SK-N-MC (cell line): ENCODE results near the gene ZMIZ1.

Source experiments
- DNase-seq: peaks from one replicate; pipeline ENCODE4 v3.0.0-alpha.2; 2011; ENCODE audit warnings: low read depth, low spot score
- H3K27ac ChIP-seq: fragments of 200-600 bp; sonication (generic); 2 replicates; pipeline ENCODE4 v1.5.1; 2016; ENCODE audit warnings: mixed run types
- H3K36me3 ChIP-seq: fragments of 200-600 bp; sonication (generic); 2 replicates; pipeline ENCODE4 v1.6.1; 2017; ENCODE audit warnings: antibody characterized with exemption, low read length, mixed read lengths; ENCODE audit not compliant: insufficient read depth
- H3K4me3 ChIP-seq: fragments of 200-600 bp; sonication (generic); 2 replicates; pipeline ENCODE4 v1.5.1; 2016
- H3K9ac ChIP-seq: fragments of 200-600 bp; sonication (generic); 2 replicates; pipeline ENCODE4 v1.8.0; 2017; ENCODE audit warnings: mixed run types, mixed read lengths; ENCODE audit not compliant: insufficient read length
- H3K9me3 ChIP-seq: fragments of 200-600 bp; sonication (generic); 2 replicates; pipeline ENCODE4 v1.6.1; 2017; ENCODE audit warnings: low read depth, mild to moderate bottlenecking, antibody characterized with exemption, low read length, moderate library complexity, mixed read lengths
- EZH2 ChIP-seq: fragments of 200-600 bp; sonication (generic); IDR thresholded peaks from one replicate; pipeline ENCODE4 v1.6.1; 2017; ENCODE audit warnings: antibody characterized with exemption
- FOXP2 ChIP-seq: optimal IDR thresholded peaks from 2 replicates; pipeline ENCODE3; 2011; ENCODE audit warnings: mild to moderate bottlenecking, moderate library complexity; ENCODE audit not compliant: insufficient read depth; ENCODE audit errors: extremely low read length, control extremely low read depth
- POLR2AphosphoS5 ChIP-seq: IDR thresholded peaks from 2 replicates; pipeline ENCODE4 v1.6.1; 2012; ENCODE audit warnings: mild to moderate bottlenecking, low read depth, low read length, borderline replicate concordance

The ZMIZ1 gene

GRCh38 chr10:79171504-79171903 lies 102.7 kb downstream of the ZMIZ1 start:
- no peaks in the 10 kb centered on the region for H3K36me3 ChIP-seq
- no peaks in the 10 kb centered on the region for H3K9me3 ChIP-seq
- no peak for DNase-seq
- H3K27ac ChIP-seq, result no peak overlapping the region
- no peak overlapping the region for H3K9ac ChIP-seq
- no peak for TF ChIP-seq POLR2AphosphoS5
- TF ChIP-seq EZH2, result no peak
- no peak for TF ChIP-seq FOXP2
- H3K4me3 ChIP-seq, result no peak overlapping the region

GRCh38 chr10:79172881-79173280 lies 104.1 kb downstream of the ZMIZ1 start:
- H3K36me3 ChIP-seq, result no peaks in the 10 kb centered on the region

GRCh38 chr10:79173582-79174262 lies 105.0 kb downstream of the ZMIZ1 start:
- Histone ChIP-seq H3K9me3 (no peaks in the 10 kb centered on the region), H3K36me3 (no peaks in the 10 kb centered on the region), H3K27ac (no peak overlapping the region)

More at GRCh38 chr10:79172881-79173280, 104.1 kb downstream of the ZMIZ1 start:
- H3K9ac ChIP-seq, result no peak overlapping the region
- DNase-seq, result no peak
- TF ChIP-seq FOXP2 (no peak), EZH2 (no peak), POLR2AphosphoS5 (no peak)
- H3K27ac ChIP-seq, result no peak overlapping the region
- no peak overlapping the region for H3K4me3 ChIP-seq
- no peaks in the 10 kb centered on the region for H3K9me3 ChIP-seq

GRCh38 chr10:79176052-79176501 lies 107.3 kb downstream of the ZMIZ1 start:
- DNase-seq, result no peak
- no peak for TF ChIP-seq EZH2
- no peak for TF ChIP-seq POLR2AphosphoS5
- TF ChIP-seq FOXP2, result no peak
- Histone ChIP-seq H3K27ac (no peak overlapping the region), H3K36me3 (no peaks in the 10 kb centered on the region), H3K9me3 (no peaks in the 10 kb centered on the region), H3K9ac (no peak overlapping the region), H3K4me3 (no peak overlapping the region)

More at GRCh38 chr10:79173582-79174262, 105.0 kb downstream of the ZMIZ1 start:
- DNase-seq, result no peak
- TF ChIP-seq EZH2 (no peak), POLR2AphosphoS5 (no peak), FOXP2 (no peak)
- H3K9ac ChIP-seq, result no peak overlapping the region
- H3K4me3 ChIP-seq, result no peak overlapping the region

- no peak overlapping the region for H3K9ac ChIP-seq
- no peak overlapping the region for H3K27ac ChIP-seq
- no peak overlapping the region for H3K4me3 ChIP-seq
- H3K9me3 ChIP-seq, result no peaks in the 10 kb centered on the region
- no peak for TF ChIP-seq FOXP2
- no peak for TF ChIP-seq POLR2AphosphoS5
- TF ChIP-seq EZH2, result no peak
- H3K36me3 ChIP-seq, result no peaks in the 10 kb centered on the region
- DNase-seq, result no peak
These were observed 108.3 kb downstream of the ZMIZ1 start for GRCh38 chr10:79176949-79177602.

GRCh38 chr10:79178070-79178576 lies 109.4 kb downstream of the ZMIZ1 start:
- DNase-seq, result no peak
- Histone ChIP-seq H3K9ac (no peak overlapping the region), H3K4me3 (no peak overlapping the region), H3K27ac (no peak overlapping the region), H3K36me3 (no peaks in the 10 kb centered on the region), H3K9me3 (no peaks in the 10 kb centered on the region)
- TF ChIP-seq POLR2AphosphoS5 (no peak), EZH2 (no peak), FOXP2 (no peak)

GRCh38 chr10:79178614-79179163 lies 109.9 kb downstream of the ZMIZ1 start:
- no peak overlapping the region for H3K9ac ChIP-seq

GRCh38 chr10:79179164-79179956 lies 110.6 kb downstream of the ZMIZ1 start:
- Histone ChIP-seq H3K9me3 (no peaks in the 10 kb centered on the region), H3K9ac (no peak overlapping the region), H3K27ac (no peak overlapping the region), H3K4me3 (no peak overlapping the region), H3K36me3 (no peaks in the 10 kb centered on the region)
- DNase-seq, result no peak
- TF ChIP-seq FOXP2, result no peak

More at GRCh38 chr10:79178614-79179163, 109.9 kb downstream of the ZMIZ1 start:
- no peaks in the 10 kb centered on the region for H3K36me3 ChIP-seq
- TF ChIP-seq FOXP2 (no peak), POLR2AphosphoS5 (no peak), EZH2 (no peak)
- no peak overlapping the region for H3K27ac ChIP-seq
- DNase-seq, result no peak
- H3K4me3 ChIP-seq, result no peak overlapping the region
- H3K9me3 ChIP-seq, result no peaks in the 10 kb centered on the region
